ENCODE data around the gene MAB21L1. TPM values are rescaled to one million over a fixed set of nuclear protein-coding genes. Genes with fewer than 3 reads are reported as not detected.

Gene MAB21L1
- 13.1 TPM for polyA plus RNA-seq (ENCODE audit: insufficient read length)

- DNase-seq = peak; percentile 90
Observed at GRCh38 chr13:35475960-35476943, at the start of gene MAB21L1. MAB21L1 (minus strand) TSS chr13:35476689; CDS start chr13:35476138, 551 bp downstream.

GRCh38 chr13:35524171-35524570 is 47.7 kb upstream of the MAB21L1 start:
- DNase-seq = no peak

- no peak for DNase-seq
Observed at GRCh38 chr13:35518337-35518946, 42.0 kb upstream of the MAB21L1 start.

- no peak for DNase-seq
Observed at GRCh38 chr13:35514801-35515502, 38.5 kb upstream of the MAB21L1 start.

GRCh38 chr13:35514061-35514477 is 37.6 kb upstream of the MAB21L1 start:
- DNase-seq = peak; percentile 42

- peak; percentile 22 for DNase-seq
Observed at GRCh38 chr13:35512271-35512920, 35.9 kb upstream of the MAB21L1 start.

GRCh38 chr13:35502456-35502855 is 26.0 kb upstream of the MAB21L1 start:
- no peak for DNase-seq

GRCh38 chr13:35501661-35502235 is 25.3 kb upstream of the MAB21L1 start:
- DNase-seq = no peak

GRCh38 chr13:35500144-35500543 is 23.7 kb upstream of the MAB21L1 start:
- DNase-seq = no peak

- DNase-seq = no peak
Observed at GRCh38 chr13:35499676-35500075, 23.2 kb upstream of the MAB21L1 start.

GRCh38 chr13:35499196-35499662 is 22.7 kb upstream of the MAB21L1 start:
- DNase-seq = no peak

- DNase-seq = no peak
Observed at GRCh38 chr13:35498231-35498630, 21.7 kb upstream of the MAB21L1 start.

GRCh38 chr13:35496761-35497386 is 20.4 kb upstream of the MAB21L1 start:
- DNase-seq = no peak

- no peak for DNase-seq
Observed at GRCh38 chr13:35496006-35496405, 19.5 kb upstream of the MAB21L1 start.

- DNase-seq = no peak
Observed at GRCh38 chr13:35489050-35489449, 12.6 kb upstream of the MAB21L1 start.

- no peak for DNase-seq
Observed at GRCh38 chr13:35485424-35485823, 8.9 kb upstream of the MAB21L1 start.

- DNase-seq = no peak
Observed at GRCh38 chr13:35484384-35484783, 7.9 kb upstream of the MAB21L1 start.

- no peak for DNase-seq
Observed at GRCh38 chr13:35483761-35484160, 7.3 kb upstream of the MAB21L1 start.

- DNase-seq = no peak
Observed at GRCh38 chr13:35482527-35482926, 6.0 kb upstream of the MAB21L1 start.

- no peak for DNase-seq
Observed at GRCh38 chr13:35481777-35482176, 5.3 kb upstream of the MAB21L1 start.

- no peak for DNase-seq
Observed at GRCh38 chr13:35480346-35480745, 3.9 kb upstream of the MAB21L1 start.

- no peak for DNase-seq
Observed at GRCh38 chr13:35479706-35480105, 3.2 kb upstream of the MAB21L1 start.

All from hindlimb muscle (tissue), 1 donor.